Measurements from ENCODE around the gene TNFRSF19. TPM values are rescaled to one million over a fixed set of nuclear protein-coding genes. Genes with fewer than 3 reads are reported as not detected.
"Not testable (repeated sequence)": the region's sequence is repeated elsewhere in the genome, so short reads cannot be mapped to it uniquely, and the experiment has no call there.

Gene TNFRSF19
- total RNA-seq, 1 donor from 2014 or later: 0.27 TPM

DNA sequence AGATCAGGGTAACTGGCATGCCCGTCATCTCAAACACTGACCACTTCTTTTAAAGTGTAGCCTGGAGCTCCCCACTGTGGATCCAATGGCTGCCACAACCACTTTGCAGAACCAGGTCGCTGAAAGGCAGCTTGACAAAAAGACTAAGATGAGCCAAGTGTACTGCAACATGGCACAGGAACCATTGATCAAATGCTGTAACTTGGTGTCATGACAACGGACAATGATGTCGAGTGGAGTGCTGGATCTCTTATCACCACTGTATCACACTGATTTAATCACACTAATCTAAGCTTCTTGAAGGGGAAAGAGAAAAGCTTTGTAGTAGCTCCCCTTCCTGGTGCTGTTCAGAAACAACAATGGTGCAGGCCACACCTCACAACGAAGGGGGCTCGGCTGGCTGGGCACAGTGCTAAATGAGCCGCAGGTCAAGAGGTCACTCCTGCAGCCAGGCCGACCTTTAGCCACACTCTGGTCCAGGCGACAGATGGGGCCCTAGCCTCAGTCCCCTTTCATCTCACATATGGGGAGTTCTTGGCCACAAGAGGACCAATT, 2.2 kb upstream of the TNFRSF19 start:
- intact Hi-C loops (cut with micrococcal nuclease): no loop called here

DNA sequence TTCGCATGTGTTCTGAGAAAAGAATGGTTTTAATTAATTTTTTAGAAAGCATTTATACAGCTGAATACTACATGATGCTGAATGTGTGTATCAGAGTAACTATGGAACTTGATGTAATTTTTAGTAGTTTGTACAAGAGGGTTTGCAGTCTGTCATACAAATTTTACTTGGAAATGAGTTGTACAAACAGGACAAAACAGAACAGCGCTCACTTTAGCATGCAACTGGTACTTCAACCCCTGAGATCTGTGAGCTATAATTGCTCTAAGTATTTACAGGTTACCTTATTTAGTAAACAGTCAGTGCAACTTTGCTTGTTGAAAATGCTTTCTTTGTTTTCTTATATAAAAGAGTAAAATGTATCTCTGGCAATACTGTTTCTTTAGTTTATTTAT, 706 bp downstream of the TNFRSF19 start:
- intact Hi-C loops (cut with micrococcal nuclease): loop anchor here (10.0 kb wide), 2 partner anchors 106 to 394 kb away; no protein-coding TSS in a partner anchor

DNA sequence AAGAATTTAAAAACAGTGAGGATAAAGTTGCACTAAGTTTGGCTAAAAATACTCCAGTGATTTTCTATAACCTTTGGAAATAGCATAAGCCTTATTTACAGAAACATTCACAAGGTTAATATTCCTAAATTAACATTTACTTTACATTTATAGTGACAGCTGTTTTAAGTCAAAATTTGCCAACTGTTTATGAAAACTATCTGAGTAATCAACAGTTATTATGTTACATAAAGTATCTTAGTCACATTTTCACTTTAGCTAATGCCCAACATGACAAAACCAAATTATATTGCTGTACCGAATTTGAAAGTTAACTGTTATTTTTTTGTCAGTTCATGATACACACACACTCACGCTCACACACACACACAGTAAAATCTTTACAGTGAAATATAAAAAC, 1.2 kb downstream of the TNFRSF19 start:
- intact Hi-C loops (cut with micrococcal nuclease): loop anchor here (10.0 kb wide), 2 partner anchors 107 to 393 kb away; no protein-coding TSS in a partner anchor

DNA sequence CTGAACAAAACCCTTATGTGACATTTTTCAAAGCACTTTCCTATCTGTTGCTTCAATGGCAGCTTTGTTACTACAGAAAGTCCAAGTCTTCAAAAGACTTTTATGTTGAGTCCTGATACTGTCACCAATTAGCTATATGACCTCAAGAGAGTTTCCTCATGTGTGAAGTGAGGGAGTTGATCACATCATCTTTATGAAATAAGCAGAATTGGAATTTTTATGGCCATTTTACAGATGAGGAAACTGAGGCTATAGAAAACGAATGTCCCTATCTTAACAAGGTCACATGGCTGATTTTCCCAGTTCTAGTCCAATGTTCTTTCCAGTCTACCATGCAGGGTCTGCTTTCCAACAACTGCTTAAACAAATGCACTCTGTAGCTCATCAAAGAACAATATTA, 2.6 kb downstream of the TNFRSF19 start:
- intact Hi-C loops (cut with micrococcal nuclease): loop anchor here (10.0 kb wide), 2 partner anchors 108 to 392 kb away; no protein-coding TSS in a partner anchor

DNA sequence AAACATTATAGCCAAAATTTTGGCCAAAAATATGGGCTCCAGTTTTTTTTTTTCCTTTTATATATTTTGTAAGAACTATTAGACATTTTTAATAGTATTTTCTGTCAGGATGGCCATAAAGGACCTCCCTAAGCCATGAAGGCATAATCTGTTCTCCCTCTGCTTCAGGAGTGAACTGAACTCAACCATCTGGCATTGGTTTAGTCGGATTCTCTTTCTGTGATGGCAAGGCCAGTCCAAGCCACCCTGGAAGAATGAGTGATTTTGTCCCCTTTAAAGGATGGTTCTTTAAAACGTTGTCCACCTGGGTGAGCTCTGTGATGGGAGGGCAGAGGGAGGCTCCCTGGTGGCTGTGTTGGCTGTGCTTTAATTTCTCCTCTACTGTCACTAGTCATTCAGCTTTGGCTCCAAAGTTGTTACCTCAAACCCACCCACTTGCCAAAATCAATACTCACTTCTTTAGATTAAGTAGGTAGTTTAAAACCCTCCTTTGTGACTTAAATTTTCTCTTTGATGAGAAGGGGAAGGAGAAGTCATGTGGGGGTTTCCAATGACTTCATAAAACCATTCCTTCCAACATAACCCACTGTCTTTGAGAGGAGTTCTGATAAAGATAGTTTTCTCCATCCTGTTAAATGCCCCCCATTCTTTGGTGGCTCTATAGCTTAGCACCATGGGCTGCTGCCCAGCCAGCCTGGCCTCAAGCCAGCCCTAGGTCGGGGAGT, 4.4 kb downstream of the TNFRSF19 start:
- intact Hi-C loops (cut with micrococcal nuclease): loop anchor here (5.0 to 10.0 kb wide), 3 partner anchors 110 to 390 kb away; no protein-coding TSS in a partner anchor

DNA sequence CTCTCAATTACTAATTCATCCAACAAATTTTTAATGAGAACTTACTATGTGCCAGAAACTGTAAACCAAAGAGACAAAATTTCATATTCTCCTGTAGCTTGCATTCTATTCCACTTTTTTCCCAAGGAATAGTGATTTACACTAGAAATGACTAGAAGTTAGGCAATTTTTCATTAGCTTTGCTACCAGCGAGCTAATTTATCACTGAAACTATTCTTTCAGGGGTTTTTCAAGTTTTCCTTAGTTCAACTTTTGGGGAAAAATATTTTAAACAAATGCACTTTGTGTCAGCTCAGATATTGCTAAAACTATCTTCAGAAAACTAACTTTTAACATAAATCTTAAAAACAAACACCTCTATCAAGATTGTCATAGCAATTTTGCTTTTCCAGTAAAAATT, 5.4 kb downstream of the TNFRSF19 start:
- intact Hi-C loops (cut with micrococcal nuclease): loop anchor here (5.0 to 10.0 kb wide), 3 partner anchors 111 to 389 kb away; no protein-coding TSS in a partner anchor

DNA sequence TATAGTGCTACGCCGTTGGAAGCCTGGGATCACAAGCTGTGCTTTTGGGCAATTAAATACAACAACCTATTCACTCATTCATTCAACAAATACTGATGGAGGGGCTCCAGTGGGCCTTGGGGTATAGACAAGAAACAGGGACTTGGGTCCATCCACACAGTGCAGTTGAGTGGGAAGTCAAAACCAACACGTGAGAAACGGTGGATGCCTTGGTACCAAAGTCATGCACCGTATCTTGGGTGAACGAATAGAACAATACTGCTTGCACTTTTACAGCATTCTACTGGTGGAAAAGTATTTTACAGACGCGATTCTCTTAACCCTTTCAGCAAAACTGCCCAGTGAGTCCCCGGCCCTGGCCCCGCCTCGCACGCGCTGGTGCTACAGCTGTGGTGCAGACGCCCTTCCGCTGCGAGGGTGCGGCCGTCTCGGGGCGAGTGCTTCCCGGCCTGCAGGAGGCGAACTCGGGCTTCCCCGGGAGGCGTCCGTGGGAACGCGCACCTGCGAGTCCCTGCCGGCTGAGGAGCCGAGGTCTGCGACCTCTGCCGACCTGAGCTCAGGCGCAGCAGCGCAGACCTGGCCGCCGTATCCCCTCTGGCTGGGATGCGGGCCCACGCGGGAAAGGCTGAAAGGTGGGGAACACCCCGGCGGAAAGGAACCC, 8.3 kb downstream of the TNFRSF19 start:
- intact Hi-C loops (cut with micrococcal nuclease): loop anchor here (1.0 to 10.0 kb wide), 6 partner anchors 114 to 386 kb away; partner anchors contain the start of gene MIPEP

DNA sequence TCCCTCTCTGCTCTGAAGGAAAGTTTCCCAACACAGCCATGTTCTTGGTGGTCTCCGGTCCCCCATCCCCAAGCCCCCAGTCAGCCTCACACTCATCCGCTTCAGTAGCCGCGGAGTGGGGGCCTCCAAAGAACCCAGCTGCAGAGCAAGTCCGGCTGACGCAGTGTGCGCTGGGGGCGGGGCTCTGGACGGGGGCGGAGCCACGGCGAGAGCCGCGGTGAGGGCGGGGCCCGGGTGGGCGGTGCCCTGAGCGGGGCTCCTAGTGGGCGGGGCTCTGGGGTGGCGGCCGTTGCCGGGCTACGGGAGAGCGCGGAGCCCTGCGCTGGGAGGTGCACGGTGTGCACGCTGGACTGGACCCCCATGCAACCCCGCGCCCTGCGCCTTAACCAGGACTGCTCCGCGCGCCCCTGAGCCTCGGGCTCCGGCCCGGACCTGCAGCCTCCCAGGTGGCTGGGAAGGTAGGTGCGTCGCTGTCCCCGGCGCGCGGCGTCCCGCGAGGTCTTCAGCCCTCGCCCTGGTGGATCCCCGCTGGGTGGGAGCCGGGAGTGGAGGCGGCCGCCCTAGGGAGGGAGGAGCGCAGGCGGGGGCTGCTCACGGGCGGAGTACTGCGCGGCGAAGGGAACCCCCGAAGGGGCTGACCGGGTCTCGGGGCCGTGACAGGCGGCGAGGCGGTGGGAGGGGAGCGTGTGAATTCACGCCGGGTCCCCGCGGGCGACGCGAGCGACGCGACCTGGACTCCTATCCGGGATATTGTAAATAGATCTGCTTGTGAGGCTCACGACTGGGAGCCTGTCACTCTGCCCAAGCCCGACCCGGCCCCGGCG, 9.1 kb downstream of the TNFRSF19 start:
- intact Hi-C loops (cut with micrococcal nuclease): loop anchor here (1.0 to 10.0 kb wide), 6 partner anchors 114 to 386 kb away; partner anchors contain the start of gene MIPEP

DNA sequence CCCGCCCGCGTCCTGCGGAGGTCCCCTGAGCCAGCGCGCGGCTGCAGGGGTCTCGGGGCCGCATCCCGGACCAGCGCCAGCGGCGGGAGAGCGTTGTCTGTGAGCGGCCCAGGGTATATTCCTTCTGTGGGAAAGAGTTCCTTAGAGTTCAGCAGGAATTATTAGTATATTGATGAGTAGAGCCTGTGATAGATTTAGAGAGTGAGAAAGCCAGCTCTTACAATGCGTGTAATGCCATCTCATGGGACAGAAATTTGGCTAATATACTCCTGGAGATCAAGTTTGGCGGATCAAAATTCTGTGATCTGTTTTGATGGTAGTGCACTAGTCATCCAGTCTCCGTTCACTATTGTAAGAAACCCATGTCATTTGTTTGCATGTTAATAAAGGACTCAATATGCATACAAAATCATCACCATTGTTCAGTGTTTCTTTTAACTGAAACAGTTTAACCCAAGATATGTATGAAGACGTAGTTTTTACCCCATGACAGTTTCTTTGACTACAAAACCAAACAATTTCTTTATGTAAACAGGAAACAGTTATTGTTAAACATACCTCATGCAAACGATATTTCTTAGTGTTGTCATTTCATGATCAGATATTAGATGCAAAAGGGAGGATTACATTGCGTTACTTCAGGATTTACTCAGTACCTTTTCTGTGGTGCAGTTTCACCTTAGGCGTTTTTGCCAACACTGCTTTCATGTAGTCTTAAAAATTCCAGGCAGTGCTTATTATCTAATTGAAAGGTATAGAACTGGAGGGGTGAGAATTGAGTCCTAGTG, 9.9 kb downstream of the TNFRSF19 start:
- intact Hi-C loops (cut with micrococcal nuclease): loop anchor here (1.0 to 10.0 kb wide), 6 partner anchors 115 to 385 kb away; partner anchors contain the start of gene MIPEP

DNA sequence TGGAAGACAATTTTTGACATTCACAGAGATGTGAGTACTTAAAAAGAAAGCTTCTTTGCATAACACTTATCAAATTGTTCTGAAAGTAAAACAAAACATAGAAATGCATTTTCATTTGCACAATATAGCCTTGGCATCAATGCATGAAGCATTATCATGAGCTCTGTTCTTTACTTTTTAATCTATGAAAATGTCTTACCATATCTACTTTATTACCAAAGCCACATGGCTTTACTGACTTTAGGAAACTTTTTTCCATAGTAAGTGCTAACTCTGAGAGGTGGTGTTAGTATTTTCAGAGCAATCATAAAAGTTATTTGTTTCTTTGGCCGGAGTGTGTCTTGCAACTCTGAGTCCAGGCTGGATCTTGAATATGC, 10.5 kb downstream of the TNFRSF19 start:
- intact Hi-C loops (cut with micrococcal nuclease): no loop called here

DNA sequence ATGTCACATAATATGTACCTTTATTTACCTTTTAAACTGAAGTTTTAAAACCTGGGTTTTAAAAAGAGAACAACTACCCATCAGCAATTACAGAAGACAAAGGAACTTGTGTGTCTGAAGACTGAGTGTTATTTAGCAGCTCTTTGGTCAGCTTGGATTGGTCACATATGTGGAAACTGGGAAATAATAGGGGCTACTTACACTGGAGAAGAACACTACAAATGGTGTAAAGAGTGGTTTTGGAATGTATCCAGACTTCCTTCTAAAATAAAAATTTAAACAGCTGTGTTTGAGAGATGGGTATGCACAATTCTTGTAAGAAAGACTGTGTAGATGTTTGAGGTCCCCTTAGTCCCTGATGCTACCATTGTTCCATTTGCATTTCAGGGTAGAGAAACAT, 13.3 kb downstream of the TNFRSF19 start:
- intact Hi-C loops (cut with micrococcal nuclease): no loop called here

DNA sequence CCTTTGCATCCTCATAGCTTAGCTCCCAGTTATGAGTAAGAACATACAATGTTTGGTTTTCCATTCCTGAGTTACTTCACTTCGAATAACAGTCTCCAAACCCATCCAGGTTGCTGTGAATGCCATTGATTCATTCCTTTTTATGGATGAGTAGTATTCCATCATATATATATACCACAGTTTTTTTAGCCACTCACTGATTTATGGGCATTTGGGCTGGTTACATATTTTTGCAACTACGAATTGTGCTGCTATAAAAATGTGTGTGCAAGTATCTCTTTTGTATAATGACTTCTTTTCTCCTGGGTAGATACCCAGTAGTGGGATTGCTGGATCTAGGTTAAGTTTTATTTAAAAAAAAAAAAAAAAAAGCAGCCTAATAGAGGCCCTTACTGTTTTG, 14.1 kb downstream of the TNFRSF19 start:
- intact Hi-C loops (cut with micrococcal nuclease): no loop called here

DNA sequence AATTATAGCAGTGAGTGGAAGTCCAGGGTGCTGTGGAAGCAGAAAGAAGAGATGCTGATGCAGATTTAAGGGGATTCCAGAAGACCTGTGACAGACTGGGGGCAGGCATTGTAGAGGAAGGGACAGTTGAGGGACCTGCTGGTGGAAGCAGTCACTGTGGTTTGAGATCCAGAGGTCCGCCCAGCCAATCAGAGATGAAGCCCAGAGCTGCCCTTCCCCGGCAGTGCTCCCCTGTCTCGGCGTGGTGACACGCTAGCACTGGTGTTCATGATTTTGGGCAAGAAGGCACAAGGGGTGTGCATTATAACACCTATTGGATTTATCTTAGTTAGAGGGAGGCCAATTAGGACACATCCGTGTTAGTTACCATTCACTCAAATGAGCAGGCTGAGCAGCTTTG, 16.1 kb downstream of the TNFRSF19 start:
- intact Hi-C loops (cut with micrococcal nuclease): no loop called here

DNA sequence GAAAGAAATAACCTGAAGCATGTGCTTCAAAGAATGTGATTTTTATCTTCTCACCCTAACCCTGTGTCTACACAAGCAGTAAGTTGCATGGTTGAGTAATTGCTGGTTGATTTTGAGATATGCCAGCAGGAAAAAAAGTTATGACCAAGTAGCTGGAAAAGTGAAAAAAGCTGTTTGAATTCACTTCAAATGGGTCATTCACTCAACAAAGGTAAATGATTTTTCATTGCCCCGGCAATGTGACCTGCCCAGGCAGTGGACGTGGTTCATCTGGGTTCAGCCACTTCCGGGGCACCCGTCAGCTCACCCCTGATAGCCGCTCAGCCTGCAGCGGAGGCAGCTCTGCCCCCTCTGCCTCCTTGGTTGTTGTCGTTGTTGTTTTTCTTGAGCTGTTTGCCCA, 18.5 kb downstream of the TNFRSF19 start:
- intact Hi-C loops (cut with micrococcal nuclease): no loop called here

DNA sequence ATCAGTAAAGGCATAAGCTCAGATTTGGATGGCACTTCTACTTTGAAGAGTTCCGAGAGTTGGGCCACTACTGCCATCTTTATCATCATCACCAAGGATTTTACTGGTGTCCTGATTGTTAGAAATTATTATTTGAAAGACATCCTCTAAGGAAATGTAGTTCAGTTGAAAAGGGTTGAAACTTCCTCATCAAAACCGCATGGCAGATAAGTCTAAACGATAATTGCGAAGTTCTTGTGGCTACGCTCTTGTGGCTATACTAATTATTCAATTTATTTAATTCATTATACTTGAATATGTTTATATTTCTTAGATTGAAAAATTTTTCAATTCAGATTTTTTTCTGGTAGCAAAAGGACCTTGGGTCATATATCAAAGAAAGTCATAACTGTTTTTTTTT, 22.4 kb downstream of the TNFRSF19 start:
- intact Hi-C loops (cut with micrococcal nuclease): no loop called here

DNA sequence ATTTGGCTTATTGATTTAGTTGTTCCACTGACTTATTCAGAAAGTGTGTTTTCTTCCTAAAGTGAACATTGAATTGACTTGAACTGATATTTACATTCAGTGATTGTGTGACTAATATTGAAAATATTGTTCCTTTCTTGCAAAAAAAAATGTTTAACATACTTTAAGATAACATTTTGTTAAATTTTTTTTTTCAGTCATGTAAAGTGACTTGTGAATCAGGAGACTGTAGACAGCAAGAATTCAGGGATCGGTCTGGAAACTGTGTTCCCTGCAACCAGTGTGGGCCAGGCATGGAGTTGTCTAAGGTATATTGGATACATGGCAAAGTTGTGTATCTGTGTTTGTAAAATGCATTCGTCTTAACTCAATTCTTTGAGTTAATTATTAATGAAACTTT, 22.9 kb downstream of the TNFRSF19 start:
- intact Hi-C loops (cut with micrococcal nuclease): no loop called here

DNA sequence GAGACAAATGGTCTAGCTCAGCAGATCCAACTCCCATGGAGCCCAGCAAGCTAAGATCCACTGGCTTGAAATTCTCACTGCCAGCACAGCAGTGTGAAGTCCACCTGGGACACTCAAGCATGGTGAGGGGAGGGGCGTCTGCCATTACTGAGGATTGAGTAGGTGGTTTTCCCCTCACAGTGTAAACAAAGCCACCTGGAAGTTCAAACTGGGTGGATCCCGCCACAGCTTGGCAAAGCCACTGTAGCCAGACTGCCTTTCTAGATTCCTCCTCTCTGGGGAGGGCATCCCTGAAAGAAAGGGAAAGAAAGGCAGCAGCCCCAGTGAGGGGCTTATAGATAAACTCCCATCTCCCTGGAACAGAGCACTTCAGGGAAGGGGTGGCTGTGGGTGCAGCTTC, 24.1 kb downstream of the TNFRSF19 start:
- intact Hi-C loops (cut with micrococcal nuclease): not testable (repeated sequence)

DNA sequence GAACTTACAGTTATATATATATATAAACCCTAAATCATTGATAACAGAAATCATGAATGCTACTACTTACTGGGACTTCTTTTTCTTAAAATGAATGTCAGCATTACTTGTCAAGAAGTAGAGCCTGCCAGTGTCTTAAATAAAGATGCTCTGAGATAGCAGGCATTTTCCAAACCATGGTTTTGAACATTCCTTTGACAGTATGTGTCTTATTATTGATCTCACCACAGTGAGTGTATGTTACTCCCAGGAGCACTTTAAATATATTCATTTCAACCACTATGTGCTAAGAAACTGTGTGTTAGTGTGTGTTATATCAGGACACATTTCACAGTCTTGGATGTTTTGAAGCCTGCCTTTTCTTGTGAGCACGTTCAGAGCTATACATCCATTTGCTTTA, 28.2 kb downstream of the TNFRSF19 start:
- intact Hi-C loops (cut with micrococcal nuclease): no loop called here

DNA sequence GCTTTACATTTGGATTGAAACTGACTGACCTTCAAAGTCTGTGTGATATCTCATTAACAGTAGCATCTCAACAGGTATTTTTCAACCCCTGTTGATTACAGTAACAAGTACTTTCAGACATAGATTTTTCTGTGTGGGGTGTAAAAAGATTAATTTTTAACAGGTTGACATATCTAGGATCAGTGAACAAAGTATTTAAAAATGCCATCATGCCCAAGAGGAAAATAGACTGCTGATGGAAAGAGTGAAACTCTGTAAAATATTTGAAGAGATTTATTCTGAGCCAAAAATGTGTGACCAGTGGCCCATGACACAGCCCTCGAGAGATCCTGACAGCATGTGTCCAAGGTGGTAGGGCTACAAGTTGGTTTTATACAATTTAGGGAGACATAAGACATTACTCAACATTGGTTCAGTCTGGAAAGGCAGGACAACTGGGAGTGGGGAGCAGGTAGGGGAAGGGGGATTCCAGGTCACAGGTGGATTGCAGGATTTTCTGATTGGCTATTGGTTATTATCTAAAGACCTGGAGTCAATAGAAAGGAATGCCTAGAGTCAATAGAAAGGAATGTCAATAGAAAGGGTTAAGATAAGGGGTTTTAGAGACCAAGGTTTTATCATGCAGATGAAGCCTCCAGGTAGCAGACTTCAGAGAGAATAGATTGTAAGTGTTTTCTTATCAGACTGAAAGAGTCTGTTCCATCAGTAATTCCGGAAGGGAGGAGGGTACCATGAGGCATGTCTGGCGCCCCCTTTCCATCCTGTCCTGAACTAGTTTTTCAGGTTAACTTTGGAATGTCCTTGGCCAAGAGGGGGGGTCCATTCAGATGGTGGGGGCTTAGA, 29.1 kb downstream of the TNFRSF19 start:
- intact Hi-C loops (cut with micrococcal nuclease): no loop called here

DNA sequence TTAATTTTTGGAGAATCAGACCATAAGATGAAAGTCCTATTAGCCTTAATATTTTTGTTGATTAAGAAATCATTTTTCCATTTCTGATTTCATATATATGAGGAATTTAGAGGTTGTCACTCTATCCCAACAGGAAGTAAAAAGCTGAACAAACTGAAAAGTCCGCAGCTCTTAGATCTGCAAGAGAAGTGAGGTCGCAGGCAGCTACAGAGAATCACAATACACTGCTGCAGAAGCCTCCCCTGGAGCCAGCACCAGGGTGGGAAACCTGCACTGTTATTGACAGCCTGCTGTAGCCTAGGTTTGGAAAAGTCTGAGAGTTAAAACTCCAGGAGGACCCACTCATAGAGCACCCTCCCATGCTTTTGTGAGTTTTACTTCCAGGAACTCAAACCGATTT, 29.9 kb downstream of the TNFRSF19 start:
- intact Hi-C loops (cut with micrococcal nuclease): no loop called here
